AG09319 (cell line): ENCODE results near the gene MAP3K4.

ENCODE experiments used
- DNase-seq: peaks from one replicate; pipeline ENCODE4 v3.0.0-alpha.2; 2010; ENCODE audit warnings: low read depth; ENCODE audit errors: extremely low read depth
- TF ChIP-seq, protein P1 (sequence below): IDR thresholded peaks from 2 replicates; pipeline ENCODE4 v1.5.1; 2011; ENCODE audit warnings: low read depth, mild to moderate bottlenecking, inconsistent platforms, low read length, moderate library complexity

MAP3K4 gene

GRCh38 chr6:161151059-161151645 lies 159.6 kb downstream of the MAP3K4 start:
- TF ChIP-seq, protein P1, sequence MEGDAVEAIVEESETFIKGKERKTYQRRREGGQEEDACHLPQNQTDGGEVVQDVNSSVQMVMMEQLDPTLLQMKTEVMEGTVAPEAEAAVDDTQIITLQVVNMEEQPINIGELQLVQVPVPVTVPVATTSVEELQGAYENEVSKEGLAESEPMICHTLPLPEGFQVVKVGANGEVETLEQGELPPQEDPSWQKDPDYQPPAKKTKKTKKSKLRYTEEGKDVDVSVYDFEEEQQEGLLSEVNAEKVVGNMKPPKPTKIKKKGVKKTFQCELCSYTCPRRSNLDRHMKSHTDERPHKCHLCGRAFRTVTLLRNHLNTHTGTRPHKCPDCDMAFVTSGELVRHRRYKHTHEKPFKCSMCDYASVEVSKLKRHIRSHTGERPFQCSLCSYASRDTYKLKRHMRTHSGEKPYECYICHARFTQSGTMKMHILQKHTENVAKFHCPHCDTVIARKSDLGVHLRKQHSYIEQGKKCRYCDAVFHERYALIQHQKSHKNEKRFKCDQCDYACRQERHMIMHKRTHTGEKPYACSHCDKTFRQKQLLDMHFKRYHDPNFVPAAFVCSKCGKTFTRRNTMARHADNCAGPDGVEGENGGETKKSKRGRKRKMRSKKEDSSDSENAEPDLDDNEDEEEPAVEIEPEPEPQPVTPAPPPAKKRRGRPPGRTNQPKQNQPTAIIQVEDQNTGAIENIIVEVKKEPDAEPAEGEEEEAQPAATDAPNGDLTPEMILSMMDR, result no peak

GRCh38 chr6:161151660-161152526 lies 160.3 kb downstream of the MAP3K4 start:
- no peak for DNase-seq
- TF ChIP-seq, protein P1, result no peak

More at GRCh38 chr6:161151059-161151645, 159.6 kb downstream of the MAP3K4 start:
- DNase-seq, result no peak

DNA sequence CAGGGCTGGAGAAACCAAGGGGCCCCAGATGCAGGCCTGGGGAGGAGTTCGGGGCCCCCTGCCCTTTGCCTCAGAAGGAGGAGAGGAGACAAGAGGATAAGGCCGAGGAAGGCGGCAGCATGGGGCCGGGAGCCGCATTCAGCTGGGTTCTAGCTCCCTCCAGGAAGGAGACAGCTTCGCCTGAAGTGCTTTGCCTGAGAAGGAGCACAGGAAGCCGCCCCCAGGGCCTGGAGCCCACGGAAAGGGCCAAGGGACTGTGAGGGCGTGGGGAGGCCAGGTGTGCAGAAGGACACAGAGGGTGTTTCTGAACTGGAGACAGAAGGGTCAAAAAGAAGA lies 160.9 kb downstream of the MAP3K4 start:
- no peak for DNase-seq
- TF ChIP-seq, protein P1, result no peak

DNA sequence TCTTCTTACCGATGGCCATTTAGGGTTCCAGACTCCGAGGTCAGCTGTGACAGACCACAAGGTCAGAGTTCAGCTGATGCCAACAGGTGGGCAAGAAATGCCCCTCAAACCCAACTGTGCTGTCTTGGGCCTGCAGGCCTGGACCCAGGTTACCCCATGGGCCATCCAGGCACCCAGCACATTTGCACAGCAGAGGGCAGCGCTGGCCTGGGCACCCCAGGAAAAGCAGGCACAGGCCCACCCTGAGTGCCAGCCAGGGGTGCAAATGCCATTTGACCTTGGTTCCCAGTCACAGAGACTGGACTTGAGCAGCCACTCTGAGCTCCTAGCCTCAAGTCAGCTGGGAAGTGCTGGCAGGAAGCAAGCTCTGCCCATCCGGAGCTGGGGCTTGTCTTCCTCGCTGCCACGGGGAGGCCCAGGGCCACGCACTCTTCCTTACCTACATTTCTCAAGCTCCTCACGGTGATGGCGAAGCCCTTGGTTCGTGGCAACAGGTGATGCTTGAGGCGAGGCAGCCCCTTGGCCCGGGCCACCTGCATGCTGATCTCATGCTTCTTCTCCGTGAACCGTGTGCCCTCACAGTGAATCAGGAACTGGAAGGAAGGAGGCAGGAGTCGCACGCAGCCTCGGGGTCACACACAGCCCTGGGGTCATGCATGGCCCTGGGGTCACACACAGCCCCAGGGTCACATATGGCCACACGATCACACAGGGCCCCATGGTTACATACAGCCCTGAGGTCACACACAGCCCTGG lies 161.5 kb downstream of the MAP3K4 start:
- DNase-seq, result no peak
- TF ChIP-seq, protein P1, result peak; percentile 71

DNA sequence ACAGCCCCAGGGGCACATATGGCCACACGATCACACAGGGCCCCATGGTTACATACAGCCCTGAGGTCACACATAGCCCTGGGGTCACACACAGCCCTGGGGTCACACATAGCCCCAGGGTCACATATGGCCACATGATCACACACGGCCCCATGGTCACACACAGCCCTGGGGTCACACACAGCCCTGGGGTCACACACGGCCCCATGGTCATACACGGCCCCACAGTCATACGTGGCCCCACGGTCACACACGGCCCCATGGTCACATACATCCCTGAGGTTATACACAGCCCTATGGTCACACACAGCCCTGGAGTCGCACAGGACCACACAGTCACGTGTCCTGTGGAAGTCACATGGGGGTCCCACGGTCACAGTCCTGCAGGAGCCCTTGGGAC lies 162.2 kb downstream of the MAP3K4 start:
- no peak for DNase-seq
- TF ChIP-seq, protein P1, result no peak

DNA sequence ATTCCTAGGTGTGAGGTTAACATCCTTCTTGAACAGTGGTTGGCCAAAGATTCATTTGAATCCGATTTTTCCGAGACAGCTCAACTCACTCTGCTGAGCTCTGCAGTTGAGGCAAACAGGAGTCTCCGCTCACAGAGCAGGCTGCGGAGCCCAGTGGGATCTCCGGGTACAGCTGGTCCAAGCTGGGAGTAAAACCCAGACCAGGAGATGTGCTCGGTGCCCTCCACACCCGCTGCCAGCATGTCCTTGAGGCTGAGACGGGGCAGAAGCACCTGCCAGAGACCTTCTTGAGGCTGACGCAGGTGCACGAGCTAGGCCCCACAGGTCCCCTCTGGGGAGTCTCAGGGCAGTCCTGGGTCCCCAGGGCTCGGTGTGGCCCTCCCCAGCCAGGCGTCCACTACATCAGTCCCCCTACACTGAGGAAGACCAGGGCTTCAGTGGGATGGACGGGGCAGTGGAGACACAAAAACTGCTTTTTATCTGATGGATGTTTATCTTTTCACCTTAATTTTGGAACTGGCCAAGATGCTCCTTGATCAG lies 163.3 kb downstream of the MAP3K4 start:
- TF ChIP-seq, protein P1, result no peak
- DNase-seq, result no peak
